ENCODE measurements around the gene FRMD7. TPM values are rescaled to one million over a fixed set of nuclear protein-coding genes. Genes with fewer than 3 reads are reported as not detected.

FRMD7 gene
- total RNA-seq, 1 donor, result 1.1 TPM

- Histone ChIP-seq H3K4me2 (ENCODE audit: insufficient read depth, low read length) (no peak overlapping the region), H3K4me1 (ENCODE audit: insufficient read depth, low read length) (no peaks in the 10 kb centered on the region), H3K27ac (ENCODE audit: low read depth, low read length) (no peak overlapping the region), H4K20me1 (ENCODE audit: insufficient read depth, low read length) (no peaks in the 10 kb centered on the region), H3K4me3 (ENCODE audit: insufficient read depth, low read length) (no peak overlapping the region), H3K27me3 (ENCODE audit: insufficient read depth, low read length) (peaks cover 9% of the 10 kb centered on the region), H3K79me2 (ENCODE audit: insufficient read depth, low read length) (no peaks in the 10 kb centered on the region), H3K9me3 (ENCODE audit: low read depth, low read length) (no peaks in the 10 kb centered on the region), H3K36me3 (ENCODE audit: insufficient read depth, low read length) (no peaks in the 10 kb centered on the region), H2AFZ (ENCODE audit: low read length) (no peak overlapping the region)
- no peak for TF ChIP-seq CTCF (IDR thresholded peaks at IDR 0.05; ENCODE audit: extremely low read depth, low read depth, low read length)
- DNase-seq (ENCODE audit: insufficient read length, low spot score, missing footprints), result no peak
Measured at GRCh38 chrX:132031867-132032266, 96.0 kb downstream of the FRMD7 start.

- Histone ChIP-seq H2AFZ (ENCODE audit: low read length) (no peak overlapping the region), H3K36me3 (ENCODE audit: insufficient read depth, low read length) (no peaks in the 10 kb centered on the region), H3K27me3 (ENCODE audit: insufficient read depth, low read length) (peaks cover 17% of the 10 kb centered on the region), H3K4me2 (ENCODE audit: insufficient read depth, low read length) (no peak overlapping the region), H3K9me3 (ENCODE audit: low read depth, low read length) (no peaks in the 10 kb centered on the region), H3K27ac (ENCODE audit: low read depth, low read length) (no peak overlapping the region), H3K79me2 (ENCODE audit: insufficient read depth, low read length) (no peaks in the 10 kb centered on the region), H3K4me3 (ENCODE audit: insufficient read depth, low read length) (no peak overlapping the region), H3K4me1 (ENCODE audit: insufficient read depth, low read length) (no peaks in the 10 kb centered on the region), H4K20me1 (ENCODE audit: insufficient read depth, low read length) (no peaks in the 10 kb centered on the region)
- no peak for DNase-seq (ENCODE audit: insufficient read length, low spot score, missing footprints)
- TF ChIP-seq CTCF (IDR thresholded peaks at IDR 0.05; ENCODE audit: extremely low read depth, low read depth, low read length), result no peak
Measured at GRCh38 chrX:132030264-132030663, 97.6 kb downstream of the FRMD7 start.

Other genes starting within 250 kb of the FRMD7 start
- gene STK26, start 104.7 kb downstream of the FRMD7 start, total RNA-seq, result 9.4 and 10.9 TPM in 2 replicates
- gene RAP2C, start 91.4 kb upstream of the FRMD7 start, total RNA-seq, result 24.6 and 27.7 TPM in 2 replicates

Measured in osteoblast (primary cell).